Neural progenitor cell (in vitro differentiated cells): ENCODE results near the gene DDAH2.

ENCODE experiments used
- EZH2 ChIP-seq: fragments of 200-600 bp; sonication (generic); IDR thresholded peaks from 2 replicates; pipeline ENCODE4 v1.6.1; 2017; ENCODE audit warnings: antibody characterized with exemption, mild to moderate bottlenecking, moderate library complexity
- EZH2phosphoT487 ChIP-seq: fragments of 200-600 bp; sonication (generic); IDR thresholded peaks from 2 replicates; pipeline ENCODE4 v1.6.1; 2017; ENCODE audit warnings: antibody characterized with exemption
- TF ChIP-seq, protein P1 (sequence below): fragments of 200-600 bp; sonication (generic); IDR thresholded peaks from 2 replicates; pipeline ENCODE4 v1.5.1; 2017; ENCODE audit warnings: antibody characterized with exemption, mild to moderate bottlenecking

DNA sequence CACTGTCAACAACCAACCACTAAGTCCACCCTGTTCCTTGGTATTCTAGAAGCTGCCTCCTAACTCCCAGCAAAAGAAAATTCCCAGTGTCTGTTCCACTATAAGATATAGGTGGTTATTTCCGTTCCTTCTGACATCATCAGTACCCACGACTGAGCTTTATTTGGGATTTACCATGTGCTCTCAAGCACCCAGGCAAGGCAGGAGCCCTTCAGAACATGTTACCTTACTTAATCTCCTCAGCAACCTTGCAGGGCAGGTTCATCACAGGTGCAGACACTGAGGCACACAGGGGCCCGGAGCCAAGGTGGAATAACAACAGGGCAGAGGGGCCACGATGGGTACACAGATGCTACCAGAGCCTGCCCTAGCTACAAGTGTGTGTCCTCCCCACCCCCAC lies 36.7 kb downstream of the DDAH2 start:
- TF ChIP-seq, protein P1, sequence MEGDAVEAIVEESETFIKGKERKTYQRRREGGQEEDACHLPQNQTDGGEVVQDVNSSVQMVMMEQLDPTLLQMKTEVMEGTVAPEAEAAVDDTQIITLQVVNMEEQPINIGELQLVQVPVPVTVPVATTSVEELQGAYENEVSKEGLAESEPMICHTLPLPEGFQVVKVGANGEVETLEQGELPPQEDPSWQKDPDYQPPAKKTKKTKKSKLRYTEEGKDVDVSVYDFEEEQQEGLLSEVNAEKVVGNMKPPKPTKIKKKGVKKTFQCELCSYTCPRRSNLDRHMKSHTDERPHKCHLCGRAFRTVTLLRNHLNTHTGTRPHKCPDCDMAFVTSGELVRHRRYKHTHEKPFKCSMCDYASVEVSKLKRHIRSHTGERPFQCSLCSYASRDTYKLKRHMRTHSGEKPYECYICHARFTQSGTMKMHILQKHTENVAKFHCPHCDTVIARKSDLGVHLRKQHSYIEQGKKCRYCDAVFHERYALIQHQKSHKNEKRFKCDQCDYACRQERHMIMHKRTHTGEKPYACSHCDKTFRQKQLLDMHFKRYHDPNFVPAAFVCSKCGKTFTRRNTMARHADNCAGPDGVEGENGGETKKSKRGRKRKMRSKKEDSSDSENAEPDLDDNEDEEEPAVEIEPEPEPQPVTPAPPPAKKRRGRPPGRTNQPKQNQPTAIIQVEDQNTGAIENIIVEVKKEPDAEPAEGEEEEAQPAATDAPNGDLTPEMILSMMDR: no peak
- no peak for TF ChIP-seq EZH2phosphoT487
- TF ChIP-seq EZH2: no peak
